GM21526 (cell line): Measurements from ENCODE around the gene HOXD3.

ENCODE experiments used
- ATAC-seq: cut with Tn5 transposase; IDR thresholded peaks from one replicate; pipeline ENCODE4 v1.9.1; 2021; ENCODE audit warnings: moderate library complexity; ENCODE audit not compliant: unreplicated experiment, low FRiP score

The HOXD3 gene

GRCh38 chr2:176132205-176133171 lies 24.6 kb upstream of the HOXD3 start:
- ATAC-seq = no peak

- ATAC-seq = no peak
Measured at GRCh38 chr2:176133389-176133788, 23.7 kb upstream of the HOXD3 start.

- ATAC-seq = no peak
Measured at GRCh38 chr2:176134035-176134434, 23.1 kb upstream of the HOXD3 start.

- ATAC-seq = no peak
Measured at GRCh38 chr2:176135035-176135440, 22.1 kb upstream of the HOXD3 start.

- no peak for ATAC-seq
Measured at GRCh38 chr2:176136374-176137251, 20.5 kb upstream of the HOXD3 start.

- ATAC-seq = no peak
Measured at GRCh38 chr2:176137252-176137580, 19.9 kb upstream of the HOXD3 start.

- no peak for ATAC-seq
Measured at GRCh38 chr2:176137906-176138305, 19.2 kb upstream of the HOXD3 start.

GRCh38 chr2:176138526-176138922 lies 18.6 kb upstream of the HOXD3 start:
- no peak for ATAC-seq

- ATAC-seq = no peak
Measured at GRCh38 chr2:176138923-176139660, 18.0 kb upstream of the HOXD3 start.

GRCh38 chr2:176139661-176140512 lies 17.2 kb upstream of the HOXD3 start:
- no peak for ATAC-seq

GRCh38 chr2:176140513-176141317 lies 16.4 kb upstream of the HOXD3 start:
- peak; percentile 95 for ATAC-seq

- ATAC-seq = no peak
Measured at GRCh38 chr2:176142281-176142680, 14.8 kb upstream of the HOXD3 start.

- no peak for ATAC-seq
Measured at GRCh38 chr2:176145085-176145969, 11.8 kb upstream of the HOXD3 start.

GRCh38 chr2:176146101-176146500 lies 11.0 kb upstream of the HOXD3 start:
- ATAC-seq = no peak

GRCh38 chr2:176146645-176147044 lies 10.5 kb upstream of the HOXD3 start:
- ATAC-seq = no peak

GRCh38 chr2:176147210-176147799 lies 9.8 kb upstream of the HOXD3 start:
- ATAC-seq = no peak

- ATAC-seq = no peak
Measured at GRCh38 chr2:176147800-176148496, 9.2 kb upstream of the HOXD3 start.
